LNCAP (cell line): ENCODE results near the gene CUL7.

Source experiments
- CTCF ChIP-seq: fragments of 450-650 bp; IDR thresholded peaks from 2 replicates; pipeline ENCODE4 v1.5.1; 2017; ENCODE audit warnings: mild to moderate bottlenecking

Gene CUL7

DNA sequence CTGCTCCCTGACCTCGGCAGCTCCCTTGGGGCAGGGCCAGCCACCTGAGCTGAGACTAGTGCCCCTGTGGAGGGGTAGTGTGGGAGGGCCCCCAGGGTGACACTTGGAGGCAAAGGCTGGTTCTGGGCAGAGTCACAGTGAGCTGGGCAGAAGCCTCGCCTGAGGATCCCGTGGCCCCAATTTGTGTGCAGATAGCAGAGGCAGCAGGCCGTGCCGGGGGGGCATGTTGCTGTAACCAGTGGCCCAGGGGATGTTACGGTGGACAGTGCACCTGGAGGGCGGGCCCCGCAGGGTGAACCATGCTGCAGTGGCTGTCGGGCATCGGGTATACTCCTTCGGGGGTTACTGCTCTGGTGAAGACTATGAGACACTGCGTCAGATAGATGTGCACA is 36.7 kb downstream of the CUL7 start:
- no peak for TF ChIP-seq CTCF

- TF ChIP-seq CTCF: no peak
These were observed 37.3 kb downstream of the CUL7 start for GRCh38 chr6:43016176-43016942.

- TF ChIP-seq CTCF: no peak
These were observed 39.2 kb downstream of the CUL7 start for GRCh38 chr6:43014434-43014909.

- TF ChIP-seq CTCF: no peak
These were observed 39.7 kb downstream of the CUL7 start, which contains the start of the genes KLHDC3 and MEA1 for GRCh38 chr6:43013843-43014433. TSS of gene KLHDC3 (plus strand) at chr6:43014249. CDS start at chr6:43017193, 2,944 bp downstream. TSS of gene MEA1 (minus strand) at chr6:43013946. CDS start at chr6:43013813, 133 bp downstream.

- no peak for TF ChIP-seq CTCF
These were observed 40.4 kb downstream of the CUL7 start for GRCh38 chr6:43013097-43013842.

DNA sequence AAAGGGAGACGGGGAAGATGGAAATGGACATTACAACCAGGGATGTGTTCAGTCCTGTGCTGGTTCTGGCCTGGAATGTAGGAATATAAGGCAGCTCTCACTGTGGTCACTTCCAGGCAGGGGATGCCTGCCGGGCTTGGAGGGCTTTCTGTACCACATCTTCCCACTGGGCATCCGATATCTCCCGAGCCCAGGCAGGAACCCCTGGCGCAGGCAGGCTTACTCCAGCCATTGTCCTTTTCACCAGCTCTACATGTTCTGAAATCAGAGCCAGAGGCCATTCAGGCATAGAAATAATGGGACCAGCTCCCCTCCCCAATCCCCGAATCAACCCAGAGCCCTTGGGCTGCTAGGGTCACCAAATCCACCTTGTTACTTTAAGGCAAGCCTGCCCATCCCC is 41.3 kb downstream of the CUL7 start:
- no peak for TF ChIP-seq CTCF

GRCh38 chr6:43011207-43011606 is 42.4 kb downstream of the CUL7 start:
- no peak for TF ChIP-seq CTCF
